ENCODE measurements around the gene PGPEP1.

Gene PGPEP1

GRCh38 chr19:18388100-18388959 lies 47.9 kb downstream of the PGPEP1 start:
- DNase-seq, result peak; percentile 76 to 91
- intact Hi-C loops (cut with DNase I; ENCODE audit: low total_unique reads), result no loop called here
- H3K36me3 ChIP-seq, result no peaks in the 10 kb centered on the region
- peak overlapping the region; percentile 25 to 45 for H3K4me3 ChIP-seq
- no peaks in the 10 kb centered on the region for H3K9me3 ChIP-seq
- TF ChIP-seq, protein P1, sequence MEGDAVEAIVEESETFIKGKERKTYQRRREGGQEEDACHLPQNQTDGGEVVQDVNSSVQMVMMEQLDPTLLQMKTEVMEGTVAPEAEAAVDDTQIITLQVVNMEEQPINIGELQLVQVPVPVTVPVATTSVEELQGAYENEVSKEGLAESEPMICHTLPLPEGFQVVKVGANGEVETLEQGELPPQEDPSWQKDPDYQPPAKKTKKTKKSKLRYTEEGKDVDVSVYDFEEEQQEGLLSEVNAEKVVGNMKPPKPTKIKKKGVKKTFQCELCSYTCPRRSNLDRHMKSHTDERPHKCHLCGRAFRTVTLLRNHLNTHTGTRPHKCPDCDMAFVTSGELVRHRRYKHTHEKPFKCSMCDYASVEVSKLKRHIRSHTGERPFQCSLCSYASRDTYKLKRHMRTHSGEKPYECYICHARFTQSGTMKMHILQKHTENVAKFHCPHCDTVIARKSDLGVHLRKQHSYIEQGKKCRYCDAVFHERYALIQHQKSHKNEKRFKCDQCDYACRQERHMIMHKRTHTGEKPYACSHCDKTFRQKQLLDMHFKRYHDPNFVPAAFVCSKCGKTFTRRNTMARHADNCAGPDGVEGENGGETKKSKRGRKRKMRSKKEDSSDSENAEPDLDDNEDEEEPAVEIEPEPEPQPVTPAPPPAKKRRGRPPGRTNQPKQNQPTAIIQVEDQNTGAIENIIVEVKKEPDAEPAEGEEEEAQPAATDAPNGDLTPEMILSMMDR (IDR thresholded peaks at IDR 0.05), result peak; percentile 99 to 100
- H3K27me3 ChIP-seq, result peaks cover 0 to 19% of the 10 kb centered on the region in 2 donors
- peak overlapping the region; percentile 18 to 44 for H3K27ac ChIP-seq
- peaks cover 0 to 20% (median 8%) of the 10 kb centered on the region in 4 donors for H3K4me1 ChIP-seq

- H3K4me1 ChIP-seq, result peaks cover 0 to 20% (median 8%) of the 10 kb centered on the region in 4 donors
- peak overlapping the region in 1 of 2 donors; percentile 18 for H3K27ac ChIP-seq
- TF ChIP-seq, protein P1 (IDR thresholded peaks at IDR 0.05), result no peak
- intact Hi-C loops (cut with DNase I; ENCODE audit: low total_unique reads), result no loop called here
- H3K27me3 ChIP-seq, result peaks cover 0 to 15% of the 10 kb centered on the region in 2 donors
- no peak overlapping the region for H3K4me3 ChIP-seq
- no peak for DNase-seq
- H3K36me3 ChIP-seq, result no peaks in the 10 kb centered on the region
- H3K9me3 ChIP-seq, result no peaks in the 10 kb centered on the region
Observed at GRCh38 chr19:18388960-18389725, 48.7 kb downstream of the PGPEP1 start.

DNA sequence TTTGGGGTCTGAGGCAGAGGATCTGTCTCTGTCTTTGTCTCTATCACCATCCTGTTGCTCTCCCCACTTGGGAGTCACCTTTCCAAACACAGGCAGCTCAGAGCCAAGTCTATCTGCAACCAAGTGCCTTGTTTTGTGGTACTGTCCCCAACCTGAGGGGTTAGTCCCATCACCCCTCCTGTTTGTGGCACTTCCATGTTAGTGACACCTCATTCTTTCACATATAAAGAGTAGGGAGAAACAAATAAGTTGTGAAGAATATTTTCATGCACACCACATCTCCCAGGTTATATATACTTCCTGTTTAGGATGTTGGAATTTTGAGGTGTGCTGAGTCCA lies 49.3 kb downstream of the PGPEP1 start:
- H3K36me3 ChIP-seq, result no peaks in the 10 kb centered on the region
- no peak for DNase-seq
- intact Hi-C loops (cut with DNase I; ENCODE audit: low total_unique reads), result no loop called here
- no peak overlapping the region for H3K27ac ChIP-seq
- peaks cover 0 to 20% (median 8%) of the 10 kb centered on the region in 4 donors for H3K4me1 ChIP-seq
- no peaks in the 10 kb centered on the region for H3K9me3 ChIP-seq
- TF ChIP-seq, protein P1 (IDR thresholded peaks at IDR 0.05), result no peak
- H3K27me3 ChIP-seq, result peaks cover 0 to 10% of the 10 kb centered on the region in 2 donors
- no peak overlapping the region for H3K4me3 ChIP-seq

GRCh38 chr19:18390065-18390907 lies 49.9 kb downstream of the PGPEP1 start:
- peaks cover 0 to 7% of the 10 kb centered on the region in 2 donors for H3K27me3 ChIP-seq
- H3K4me1 ChIP-seq, result peaks cover 0 to 20% (median 8%) of the 10 kb centered on the region in 4 donors
- H3K36me3 ChIP-seq, result no peaks in the 10 kb centered on the region
- no peak overlapping the region for H3K4me3 ChIP-seq
- no peak for DNase-seq
- H3K27ac ChIP-seq, result no peak overlapping the region
- intact Hi-C loops (cut with DNase I; ENCODE audit: low total_unique reads), result no loop called here
- TF ChIP-seq, protein P1 (IDR thresholded peaks at IDR 0.05), result no peak
- no peaks in the 10 kb centered on the region for H3K9me3 ChIP-seq

GRCh38 chr19:18391509-18392075 lies 51.2 kb downstream of the PGPEP1 start:
- Histone ChIP-seq H3K4me1 (peaks cover 0 to 13% (median 8%) of the 10 kb centered on the region in 4 donors), H3K27ac (no peak overlapping the region), H3K36me3 (no peaks in the 10 kb centered on the region), H3K27me3 (peaks cover 0 to 11% of the 10 kb centered on the region in 2 donors), H3K4me3 (no peak overlapping the region), H3K9me3 (no peaks in the 10 kb centered on the region)
- TF ChIP-seq, protein P1 (IDR thresholded peaks at IDR 0.05), result no peak
- no peak for DNase-seq
- intact Hi-C loops (cut with DNase I; ENCODE audit: low total_unique reads), result no loop called here
